UCSD-AML1 (cell line): ENCODE measurements around the gene CRIP1.

Experiments
- DNase-seq: peaks from one replicate; lab custom pipeline; 2025; ENCODE audit not compliant: unreplicated experiment; lab: John Stamatoyannopoulos, UW

CRIP1 gene

GRCh38 chr14:105480199-105480746, 6.4 kb upstream of the CRIP1 start:
- no peak for DNase-seq

GRCh38 chr14:105480807-105481801, 5.6 kb upstream of the CRIP1 start:
- peak; percentile 86 for DNase-seq

- DNase-seq, result peak; percentile 80
Observed at GRCh38 chr14:105481886-105482457, 4.7 kb upstream of the CRIP1 start.

GRCh38 chr14:105482486-105483110, 4.1 kb upstream of the CRIP1 start:
- DNase-seq, result no peak

GRCh38 chr14:105483300-105484068, 3.2 kb upstream of the CRIP1 start:
- no peak for DNase-seq

- DNase-seq, result no peak
Observed at GRCh38 chr14:105484069-105484996, 2.4 kb upstream of the CRIP1 start.

GRCh38 chr14:105484997-105485393, 1.7 kb upstream of the CRIP1 start:
- DNase-seq, result no peak

GRCh38 chr14:105485739-105486162, 935 bp upstream of the CRIP1 start:
- DNase-seq, result peak; percentile 25

- no peak for DNase-seq
Observed at GRCh38 chr14:105486974-105487448, 325 bp downstream of the CRIP1 start.

GRCh38 chr14:105487449-105487985, 831 bp downstream of the CRIP1 start:
- DNase-seq, result no peak

GRCh38 chr14:105487986-105488777, 1.5 kb downstream of the CRIP1 start:
- no peak for DNase-seq

- DNase-seq, result no peak
Observed at GRCh38 chr14:105488781-105489541, 2.3 kb downstream of the CRIP1 start.

GRCh38 chr14:105489542-105490266, 3.0 kb downstream of the CRIP1 start:
- DNase-seq, result peak; percentile 81

- DNase-seq, result no peak
Observed at GRCh38 chr14:105490267-105490571, 3.5 kb downstream of the CRIP1 start.

GRCh38 chr14:105490572-105491365, 4.1 kb downstream of the CRIP1 start, which contains the start of gene TEDC1:
Gene TEDC1, plus strand, starts transcription at chr14:105491246. Its CDS starts 130 bp downstream, at chr14:105491376.
- peak; percentile 100 for DNase-seq

- peak; percentile 78 for DNase-seq
Observed at GRCh38 chr14:105491366-105491973, 4.8 kb downstream of the CRIP1 start.
